Measurements from ENCODE around the gene WNT3.

DNA sequence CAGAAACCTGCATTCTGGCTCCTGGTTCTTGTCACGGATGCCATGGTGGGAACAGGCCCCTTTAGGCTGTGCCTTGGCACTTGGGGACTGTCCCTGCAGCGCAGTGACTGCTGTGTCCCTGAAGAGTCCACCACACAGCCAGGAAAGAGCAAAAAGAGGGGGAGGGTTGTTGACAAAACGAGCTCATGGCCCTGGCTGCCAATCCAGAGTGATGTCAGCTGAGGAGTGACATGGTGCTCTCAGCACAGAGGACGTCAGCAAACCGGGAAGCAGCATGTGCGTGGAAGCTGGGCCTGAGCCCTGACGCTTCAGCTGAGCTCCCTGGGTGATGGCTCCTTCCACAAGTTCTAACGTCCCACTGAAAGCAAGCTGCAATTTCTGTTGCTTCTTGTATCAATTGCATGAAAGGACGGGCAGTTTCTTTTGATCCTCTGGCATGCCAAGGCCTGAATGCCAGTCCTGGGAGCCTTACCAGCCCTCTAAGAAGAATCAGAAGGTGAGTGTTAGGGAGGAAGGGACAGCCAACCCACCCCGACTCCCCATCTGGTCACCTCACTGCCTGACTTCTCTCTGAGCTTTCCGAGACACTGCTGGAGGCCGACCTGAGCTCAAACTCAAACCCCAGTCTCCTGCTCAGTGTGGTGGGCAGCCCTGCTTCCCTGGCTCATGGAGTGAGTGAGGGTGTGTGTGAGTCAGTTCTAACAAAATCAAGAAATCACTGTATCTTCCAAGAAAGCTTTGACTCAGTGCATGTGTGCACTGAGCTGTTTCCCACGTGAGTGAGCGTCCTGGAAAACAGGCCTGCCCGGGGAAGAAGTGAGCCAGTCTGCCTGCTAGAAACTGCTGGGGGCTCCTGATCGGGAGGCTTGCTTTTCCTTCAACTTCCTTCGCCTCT lies 14.7 kb upstream of the WNT3 start:
- TF ChIP-seq POLR2A (IDR thresholded peaks at IDR 0.05; ENCODE audit: low read depth, low read length) (no peak), POLR2AphosphoS5 (IDR thresholded peaks at IDR 0.05; ENCODE audit: insufficient read depth, low read depth, low read length) (no peak)

Measured in endothelial cell of umbilical vein (primary cell).